T-helper 2 cell treated with Interferon-gamma antibody and Interleukin-4, amounts not matched to agents 5 μg/mL and 100 μg/mL, for 36 hours (primary cell): ENCODE results near the gene ZNF778.

ENCODE experiments used
- DNase-seq: peaks from one replicate; pipeline ENCODE4 v3.0.0; 2021; ENCODE audit warnings: low spot score
- H3K27ac Mint-ChIP-seq: one replicate; pipeline ENCODE4 v1.8.0; 2021; ENCODE audit warnings: mild to moderate bottlenecking, mixed read lengths
- H3K27me3 Mint-ChIP-seq: one replicate; pipeline ENCODE4 v1.8.0; 2021; ENCODE audit warnings: low read depth, mixed read lengths
- H3K36me3 Mint-ChIP-seq: one replicate; pipeline ENCODE4 v1.8.0; 2021; ENCODE audit warnings: low read depth, mixed read lengths
- H3K4me1 Mint-ChIP-seq: one replicate; pipeline ENCODE4 v1.8.0; 2021; ENCODE audit warnings: low read depth, mixed read lengths
- H3K4me3 Mint-ChIP-seq: one replicate; pipeline ENCODE4 v1.8.0; 2022; ENCODE audit warnings: mild to moderate bottlenecking, moderate library complexity, mixed read lengths
- H3K9me3 Mint-ChIP-seq: one replicate; pipeline ENCODE4 v1.8.0; 2021; ENCODE audit warnings: mixed read lengths

ZNF778 gene

DNA sequence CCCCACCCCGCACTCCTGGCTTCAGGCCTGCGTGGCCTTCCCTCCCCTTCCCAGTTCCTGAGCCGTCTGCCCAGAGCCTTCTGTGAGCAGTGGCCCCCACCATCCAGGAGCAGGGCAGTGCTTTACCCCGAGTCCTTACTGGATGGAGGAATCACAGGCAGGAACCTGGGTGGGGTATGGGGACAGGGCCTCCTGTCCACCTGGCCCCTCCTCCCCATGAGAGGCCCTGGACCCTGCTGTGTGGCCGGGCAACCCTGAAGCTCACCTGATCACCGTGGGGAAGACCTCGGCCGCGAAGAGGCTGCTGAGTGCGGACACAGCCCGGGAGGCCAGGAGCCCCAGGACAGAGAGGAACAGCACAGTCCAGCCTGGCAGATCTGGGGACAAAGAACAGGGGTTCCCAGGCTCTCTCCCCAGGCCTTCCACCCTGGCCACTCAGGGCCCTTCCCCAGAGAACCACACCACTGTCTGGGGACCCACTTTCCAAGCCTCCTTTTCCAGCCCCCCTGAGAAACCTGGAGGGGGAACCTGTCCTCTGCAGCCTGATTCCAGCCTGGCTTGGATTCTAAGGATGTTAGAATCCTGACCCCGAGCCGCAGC lies 20.4 kb upstream of the ZNF778 start:
- H3K4me1 Mint-ChIP-seq = peaks cover 3% of the 10 kb centered on the region
- H3K9me3 Mint-ChIP-seq = no peaks in the 10 kb centered on the region
- H3K27me3 Mint-ChIP-seq = peaks cover 10% of the 10 kb centered on the region
- DNase-seq = no peak
- H3K4me3 Mint-ChIP-seq = no peak overlapping the region
- H3K36me3 Mint-ChIP-seq = no peaks in the 10 kb centered on the region
- H3K27ac Mint-ChIP-seq = no peak overlapping the region

DNA sequence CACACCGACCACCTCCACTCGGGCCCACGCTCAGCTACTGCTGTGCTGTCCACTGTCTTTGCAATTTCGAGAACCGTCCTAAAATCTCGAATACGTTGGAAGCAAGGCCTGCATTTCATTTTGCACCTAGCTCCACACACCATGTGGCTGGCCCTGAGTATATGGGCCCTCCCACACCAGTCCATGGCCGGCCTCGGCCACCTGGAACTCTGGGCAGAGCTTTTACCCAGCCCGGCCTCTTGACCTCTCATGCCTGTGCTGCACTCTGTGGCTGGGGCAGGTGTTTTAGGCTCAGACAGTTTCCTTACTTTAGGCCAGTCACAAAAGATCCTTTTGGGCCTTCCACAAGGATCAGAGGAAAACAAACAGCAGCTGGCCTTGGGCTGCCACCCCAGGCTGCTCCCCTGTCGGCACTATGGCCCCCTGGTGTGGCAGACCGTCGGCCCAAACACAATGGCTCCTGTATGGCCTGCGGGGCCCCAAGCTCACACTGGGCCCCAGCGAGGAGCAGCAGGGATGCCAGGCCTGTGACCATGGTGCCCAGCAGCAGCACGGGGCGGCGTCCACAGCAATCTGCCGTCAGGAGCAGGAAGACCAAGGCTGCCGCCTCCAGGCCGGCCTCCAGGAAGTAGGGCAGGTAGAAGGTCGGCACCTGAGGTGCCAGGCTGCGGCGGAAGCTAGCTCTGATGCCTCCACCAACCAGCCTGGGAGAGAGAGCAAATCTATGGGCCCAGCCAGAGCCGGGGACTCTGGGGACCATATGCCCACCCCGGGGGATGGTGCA lies 19.7 kb upstream of the ZNF778 start:
- H3K4me1 Mint-ChIP-seq = peaks cover 4% of the 10 kb centered on the region
- no peaks in the 10 kb centered on the region for H3K9me3 Mint-ChIP-seq
- DNase-seq = no peak
- H3K36me3 Mint-ChIP-seq = no peaks in the 10 kb centered on the region
- peaks cover 14% of the 10 kb centered on the region for H3K27me3 Mint-ChIP-seq
- H3K4me3 Mint-ChIP-seq = no peak overlapping the region
- H3K27ac Mint-ChIP-seq = no peak overlapping the region

DNA sequence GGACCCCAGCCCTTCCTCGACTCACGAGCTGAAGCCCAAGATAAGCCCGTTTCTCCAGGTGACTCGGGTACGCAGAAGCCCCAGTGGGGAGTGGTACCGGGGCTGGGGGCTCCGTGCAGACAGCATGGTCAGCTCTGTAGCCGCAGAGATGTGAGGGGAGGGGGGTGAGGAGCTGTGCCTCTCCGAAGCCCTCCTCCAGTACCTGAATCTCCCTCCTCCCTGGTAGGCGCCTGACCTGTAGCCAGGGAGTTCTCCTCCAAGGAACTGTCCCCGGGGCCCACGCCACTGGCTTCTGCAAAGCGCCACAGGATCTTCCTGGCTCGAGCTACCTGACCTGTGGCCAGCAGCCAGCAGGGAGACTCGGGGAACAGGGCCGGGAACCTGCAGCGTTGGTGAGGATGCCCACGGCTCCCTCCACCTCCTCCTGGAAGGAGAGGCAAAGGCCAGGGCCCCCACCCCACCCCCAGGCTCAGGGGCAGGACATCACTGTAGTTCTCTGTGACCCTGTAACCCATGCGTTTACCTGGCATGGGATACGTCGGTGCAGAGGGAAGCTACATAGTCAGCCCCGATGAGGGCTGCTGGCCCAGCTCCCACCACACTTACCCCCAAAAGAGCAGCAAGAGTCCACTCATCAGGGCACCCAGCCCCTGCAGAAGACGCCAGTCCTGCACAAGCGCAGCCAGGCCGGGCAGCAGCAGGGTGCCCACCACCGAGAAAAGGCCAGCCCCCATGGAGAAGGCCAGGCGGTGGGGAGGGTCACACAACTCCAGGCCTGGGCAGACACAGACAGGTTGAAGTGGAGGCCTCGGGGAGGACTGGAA lies 18.9 kb upstream of the ZNF778 start:
- no peak overlapping the region for H3K27ac Mint-ChIP-seq
- peaks cover 6% of the 10 kb centered on the region for H3K4me1 Mint-ChIP-seq
- H3K27me3 Mint-ChIP-seq = peaks cover 22% of the 10 kb centered on the region
- no peaks in the 10 kb centered on the region for H3K36me3 Mint-ChIP-seq
- no peaks in the 10 kb centered on the region for H3K9me3 Mint-ChIP-seq
- DNase-seq = no peak
- H3K4me3 Mint-ChIP-seq = no peak overlapping the region

DNA sequence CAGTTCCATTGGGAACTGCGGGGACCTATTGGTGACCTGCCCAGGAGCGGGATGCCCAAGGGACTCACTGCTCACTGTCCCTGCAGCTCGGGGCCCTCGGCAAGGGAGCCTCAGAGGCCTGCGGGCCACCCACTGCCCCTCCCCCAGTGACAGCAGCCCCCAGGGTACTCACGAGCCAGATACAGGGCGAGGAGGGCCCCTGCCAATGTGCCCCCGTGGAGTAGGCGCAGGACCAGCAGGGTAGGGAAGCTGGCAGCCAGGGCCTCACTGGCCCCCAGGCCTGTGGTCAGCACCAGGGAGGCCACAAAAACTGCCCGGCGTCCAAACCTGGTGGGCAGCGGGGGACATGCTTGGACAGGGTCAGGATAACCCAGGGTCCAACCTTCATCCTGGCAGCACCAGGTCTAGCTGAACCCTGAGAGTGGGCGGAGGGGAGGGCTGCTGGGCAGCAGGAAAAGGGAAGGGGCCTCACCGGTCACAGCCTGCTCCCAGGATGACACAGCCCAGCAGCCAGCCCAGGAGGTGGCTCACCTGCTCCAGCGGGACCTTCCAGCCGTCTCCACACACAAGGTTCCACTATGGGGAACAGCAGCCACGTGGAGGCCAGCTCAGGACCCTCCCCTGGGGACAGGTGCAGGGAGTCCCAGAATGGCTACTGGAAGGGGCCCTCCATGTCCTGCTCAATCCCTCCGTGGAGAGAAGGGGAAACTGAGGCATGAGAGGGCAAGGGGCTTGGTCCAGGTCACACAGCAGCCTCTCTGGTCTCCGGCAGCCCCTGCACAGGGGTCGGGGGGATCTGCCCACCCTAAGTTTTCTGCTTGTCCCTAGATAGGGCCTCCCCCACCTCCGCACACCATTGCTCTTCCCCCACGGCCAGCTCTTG lies 18.0 kb upstream of the ZNF778 start:
- H3K36me3 Mint-ChIP-seq = no peaks in the 10 kb centered on the region
- peak overlapping the region; percentile 15 for H3K4me3 Mint-ChIP-seq
- peaks cover 29% of the 10 kb centered on the region for H3K27me3 Mint-ChIP-seq
- H3K27ac Mint-ChIP-seq = no peak overlapping the region
- H3K9me3 Mint-ChIP-seq = no peaks in the 10 kb centered on the region
- DNase-seq = no peak
- peaks cover 6% of the 10 kb centered on the region for H3K4me1 Mint-ChIP-seq

DNA sequence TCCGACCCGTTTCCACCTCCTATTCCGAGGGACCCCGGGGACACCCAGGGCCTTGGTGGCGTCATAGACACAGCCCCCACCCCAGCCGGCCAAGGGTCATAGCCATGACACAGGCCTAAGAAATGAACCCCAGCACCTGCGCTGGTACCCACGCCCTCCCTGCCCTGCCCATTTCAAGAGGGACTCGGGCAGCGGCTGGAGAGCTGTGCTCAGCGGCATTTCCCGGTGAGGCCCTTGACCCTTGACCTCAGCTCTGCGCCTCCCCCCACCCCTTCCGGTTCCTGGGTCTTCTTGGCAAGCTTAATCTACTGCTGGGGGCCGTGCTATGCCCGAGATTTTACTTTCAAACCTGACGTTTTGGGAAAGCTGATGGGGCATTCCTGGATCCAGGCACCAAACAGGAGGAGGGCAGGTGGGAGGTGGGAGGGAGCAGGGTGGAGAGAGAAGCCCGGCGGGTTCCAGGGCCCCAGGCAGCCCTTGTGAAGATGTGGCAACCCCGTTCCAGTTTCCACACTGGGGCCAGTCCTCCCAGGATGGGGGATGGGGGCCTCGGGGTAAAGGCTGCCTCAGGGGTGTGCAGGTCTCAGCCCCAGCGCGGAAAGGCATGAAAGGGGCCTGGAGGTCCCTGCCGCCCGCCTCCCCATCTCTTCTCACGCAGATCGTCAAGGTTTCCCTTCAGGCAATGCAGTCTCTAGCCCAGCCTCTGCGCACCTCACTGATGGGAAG lies 17.2 kb upstream of the ZNF778 start, which contains the start of gene SLC22A31:
TSS of gene SLC22A31 (minus strand) at position 414 of the 726 bp plus-strand sequence. CDS start at position 378, 36 bp downstream.
- peak within 1 kb of the TSS; percentile 51 for H3K4me3 Mint-ChIP-seq
- peaks cover 6% of the 10 kb centered on the region for H3K4me1 Mint-ChIP-seq
- H3K36me3 Mint-ChIP-seq = no peaks in the 10 kb centered on the region
- H3K9me3 Mint-ChIP-seq = no peaks in the 10 kb centered on the region
- H3K27ac Mint-ChIP-seq = no peak within 1 kb of the TSS
- DNase-seq = no peak
- peaks cover 32% of the 10 kb centered on the region for H3K27me3 Mint-ChIP-seq

DNA sequence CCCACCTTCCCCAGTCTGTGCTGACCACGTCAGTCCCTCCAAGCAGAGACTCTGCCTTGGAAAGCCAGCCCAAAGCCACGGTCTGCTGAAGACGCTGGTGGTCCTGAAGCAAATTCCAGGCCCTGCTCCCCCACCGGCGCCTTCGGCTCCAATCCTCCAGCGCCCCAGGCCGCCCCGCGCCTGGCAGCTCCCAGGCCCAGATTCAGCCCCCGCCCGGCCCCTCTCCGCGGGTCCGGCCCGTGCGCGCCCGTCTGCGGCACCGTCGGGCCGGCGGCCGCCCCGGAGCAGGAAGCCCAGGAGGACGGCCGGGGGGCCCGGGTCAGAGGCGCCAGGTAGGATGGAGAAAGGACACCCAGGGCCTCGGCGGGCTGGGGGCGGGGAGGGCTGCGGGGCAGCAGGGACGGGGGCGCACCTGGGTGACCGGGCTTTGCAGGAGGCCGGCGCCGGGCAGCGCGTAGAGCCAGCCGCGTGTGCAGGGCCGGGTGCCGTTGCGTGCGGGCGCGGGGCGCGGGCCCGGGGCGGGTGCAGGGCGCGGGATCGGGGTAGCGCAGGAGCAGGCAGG lies 16.6 kb upstream of the ZNF778 start:
- Mint-ChIP-seq H3K27me3 (peaks cover 32% of the 10 kb centered on the region), H3K27ac (no peak overlapping the region), H3K9me3 (no peaks in the 10 kb centered on the region), H3K4me3 (peak overlapping the region; percentile 51), H3K4me1 (peaks cover 6% of the 10 kb centered on the region), H3K36me3 (no peaks in the 10 kb centered on the region)
- DNase-seq = no peak

DNA sequence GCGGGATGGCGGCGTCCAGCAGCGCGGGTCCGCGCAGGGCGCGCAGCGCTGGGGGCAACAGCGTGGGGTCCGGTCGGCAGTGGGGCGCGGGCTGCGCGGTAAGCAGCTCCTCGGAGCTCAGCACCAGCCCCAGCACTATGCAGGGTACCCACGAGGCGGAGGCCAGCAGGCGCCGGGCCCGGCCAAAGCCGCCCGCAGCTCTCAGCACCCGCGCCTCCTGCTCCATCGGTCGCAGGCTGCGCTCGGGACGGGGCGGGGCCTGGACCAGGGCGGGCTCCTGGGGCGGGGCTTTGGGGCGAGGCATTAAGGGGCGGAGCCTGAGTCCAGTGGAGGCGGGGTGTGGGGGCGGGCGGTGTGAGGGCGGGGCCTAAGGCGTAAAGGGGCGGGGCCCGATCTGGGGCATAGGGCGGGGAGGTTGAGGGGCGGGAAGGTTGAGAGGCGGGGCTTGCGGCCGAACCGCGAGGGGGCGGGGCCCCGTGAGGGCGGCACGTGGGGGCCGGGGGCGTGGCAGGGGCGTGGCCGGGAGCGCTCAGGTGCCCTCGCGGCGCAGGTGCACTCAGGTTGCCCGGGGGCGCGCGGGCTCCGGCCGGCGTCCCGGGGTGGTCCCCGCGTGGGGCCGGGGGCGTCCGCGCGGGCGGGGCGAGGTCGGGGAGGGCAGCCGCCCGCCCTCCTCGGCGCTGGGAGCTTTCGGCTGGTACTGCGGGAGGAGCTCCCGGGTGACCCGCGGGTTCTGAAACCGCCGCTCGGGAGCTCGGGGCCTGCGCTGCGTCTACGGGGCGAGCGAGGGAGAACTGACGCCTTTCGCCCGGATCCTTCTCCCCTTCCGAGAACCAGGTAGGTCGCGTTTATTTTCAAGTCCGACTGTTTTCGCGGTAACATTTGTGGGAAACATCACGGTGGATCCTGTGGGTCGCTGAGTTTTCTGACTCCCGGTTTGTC lies 15.8 kb upstream of the ZNF778 start:
- Mint-ChIP-seq H3K4me3 (peak overlapping the region; percentile 24), H3K4me1 (peaks cover 6% of the 10 kb centered on the region), H3K36me3 (no peaks in the 10 kb centered on the region), H3K27ac (no peak overlapping the region), H3K27me3 (peaks cover 32% of the 10 kb centered on the region), H3K9me3 (no peaks in the 10 kb centered on the region)
- peak; percentile 69 for DNase-seq

DNA sequence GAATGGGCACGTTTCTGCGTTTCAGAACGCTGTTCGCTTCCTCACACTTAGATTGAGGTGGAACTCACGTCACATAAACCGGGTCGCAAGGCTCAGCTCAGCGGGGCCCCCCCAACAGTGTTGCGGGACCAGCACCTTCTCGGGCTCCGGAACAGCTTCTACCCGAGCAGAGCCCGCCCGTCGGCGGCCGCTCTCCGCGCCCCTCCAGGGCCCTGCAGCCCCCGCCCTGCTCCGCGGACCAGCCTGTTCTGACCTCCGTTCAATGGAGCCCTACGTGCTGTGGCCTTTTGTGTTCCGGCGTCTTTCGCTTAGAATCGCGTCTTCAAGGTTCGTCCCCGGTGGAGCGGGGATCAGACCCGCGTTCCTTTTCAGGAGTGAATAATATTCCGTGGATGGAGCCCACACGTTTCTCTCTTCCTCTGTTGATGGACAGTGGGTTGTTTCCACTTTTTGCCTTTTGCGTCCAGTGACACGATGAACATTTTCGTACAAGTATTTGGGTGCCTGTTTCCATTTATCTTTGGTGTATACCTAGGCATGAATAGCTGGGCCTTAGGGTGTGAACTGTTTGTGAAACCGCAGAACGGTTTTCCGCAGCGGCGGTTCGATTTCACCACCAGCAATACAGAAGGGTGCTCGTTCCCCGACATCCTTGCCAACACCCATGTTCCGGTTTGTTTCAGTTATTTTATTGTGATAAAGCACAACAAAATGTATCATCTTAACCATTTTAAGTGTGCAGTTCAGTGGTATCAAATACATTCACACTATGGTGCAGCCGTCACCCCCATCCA lies 14.9 kb upstream of the ZNF778 start:
- H3K4me1 Mint-ChIP-seq = peaks cover 6% of the 10 kb centered on the region
- H3K4me3 Mint-ChIP-seq = peak overlapping the region; percentile 38
- H3K9me3 Mint-ChIP-seq = no peaks in the 10 kb centered on the region
- peaks cover 32% of the 10 kb centered on the region for H3K27me3 Mint-ChIP-seq
- peak overlapping the region; percentile 42 for H3K27ac Mint-ChIP-seq
- no peaks in the 10 kb centered on the region for H3K36me3 Mint-ChIP-seq
- DNase-seq = no peak

DNA sequence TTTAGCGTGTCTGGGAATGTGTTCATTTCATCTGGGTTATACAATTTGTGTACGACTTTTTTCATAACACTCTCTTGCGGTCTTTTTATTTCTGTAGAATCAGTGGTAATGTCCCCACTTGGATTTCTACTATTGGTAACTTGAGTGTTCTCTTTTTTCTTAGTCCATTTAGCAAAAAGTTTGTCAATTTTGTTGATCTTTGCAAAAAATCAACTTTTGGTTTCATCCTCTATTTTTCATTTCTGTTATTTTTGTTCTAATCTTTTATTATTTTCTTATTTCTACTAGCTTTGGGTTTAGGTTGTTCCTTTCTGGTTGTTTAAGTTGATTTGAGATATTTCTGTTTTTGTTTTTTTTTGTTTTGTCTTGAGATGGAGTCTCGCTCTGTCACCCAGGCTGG lies 9.5 kb upstream of the ZNF778 start:
- Mint-ChIP-seq H3K27ac (no peak overlapping the region), H3K9me3 (no peaks in the 10 kb centered on the region), H3K27me3 (peaks cover 17% of the 10 kb centered on the region), H3K4me3 (no peak overlapping the region), H3K4me1 (peaks cover 1% of the 10 kb centered on the region), H3K36me3 (no peaks in the 10 kb centered on the region)
- no peak for DNase-seq

DNA sequence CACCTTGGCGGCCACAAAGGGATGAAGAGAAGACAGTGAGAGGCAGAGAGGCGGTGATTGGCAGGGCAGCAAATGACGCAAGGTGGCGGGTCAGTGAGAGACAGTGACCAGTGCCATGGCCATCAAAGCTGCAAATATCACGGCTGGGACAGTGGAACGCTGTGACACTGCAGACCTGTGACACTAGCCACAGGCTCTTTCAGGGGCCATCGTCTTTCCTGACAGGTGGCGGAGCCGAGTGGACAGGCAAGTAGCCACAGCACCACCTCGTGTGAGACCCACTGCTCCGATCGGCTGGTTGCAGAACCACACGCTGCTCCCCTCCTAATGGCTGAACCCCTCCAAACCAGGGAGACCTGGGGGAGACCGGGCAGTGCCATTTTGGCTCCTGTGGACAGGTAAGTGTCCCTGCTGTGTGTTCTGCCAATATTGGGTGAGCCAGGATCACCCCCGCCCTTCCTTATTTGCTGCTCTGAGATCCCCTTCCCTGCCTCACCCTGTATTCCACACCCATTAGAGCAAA lies 7.9 kb upstream of the ZNF778 start:
- Mint-ChIP-seq H3K27ac (no peak overlapping the region), H3K27me3 (peaks cover 3% of the 10 kb centered on the region), H3K36me3 (no peaks in the 10 kb centered on the region), H3K4me3 (no peak overlapping the region), H3K4me1 (no peaks in the 10 kb centered on the region), H3K9me3 (no peaks in the 10 kb centered on the region)
- no peak for DNase-seq

DNA sequence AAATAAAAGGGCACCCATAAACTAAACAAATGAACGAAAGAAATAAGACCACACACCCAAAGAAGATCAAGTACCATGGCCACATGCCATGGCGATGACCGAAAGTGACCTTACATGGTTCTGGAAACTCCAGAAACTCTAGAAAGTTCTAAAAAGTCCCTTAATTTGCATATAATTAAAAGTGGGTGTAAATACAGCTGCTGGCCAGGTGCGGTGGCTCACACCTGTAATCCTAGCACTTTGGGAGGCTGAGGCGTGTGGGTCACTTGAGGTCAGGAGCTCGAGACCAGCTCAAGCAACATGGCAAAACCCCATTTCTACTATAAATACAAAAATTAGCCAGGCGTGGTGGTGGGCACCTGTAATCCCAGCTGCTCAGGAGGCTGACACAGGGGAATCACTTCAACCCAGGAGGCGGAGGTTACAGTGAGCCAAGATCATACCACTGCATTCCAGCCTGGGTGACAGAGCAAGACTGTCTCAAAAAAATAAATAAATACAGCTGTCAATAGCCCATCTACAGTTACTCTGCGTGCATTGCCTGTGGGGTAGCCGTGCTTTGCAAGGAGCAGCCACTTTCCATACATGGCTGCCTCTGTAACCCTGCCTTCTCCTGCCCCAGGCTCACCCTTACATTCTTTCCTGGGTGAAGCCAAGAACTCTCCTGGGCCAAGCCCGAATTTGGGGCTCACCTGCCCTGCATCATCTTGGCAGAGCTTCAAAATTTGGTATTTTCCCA lies 7.2 kb upstream of the ZNF778 start:
- Mint-ChIP-seq H3K36me3 (no peaks in the 10 kb centered on the region), H3K27me3 (no peaks in the 10 kb centered on the region), H3K4me1 (no peaks in the 10 kb centered on the region), H3K9me3 (no peaks in the 10 kb centered on the region), H3K4me3 (no peak overlapping the region), H3K27ac (no peak overlapping the region)
- DNase-seq = no peak
